Breast epithelium (tissue), 4 donors: ENCODE results near the gene SPPL2B. TPM values are rescaled to one million over a fixed set of nuclear protein-coding genes. Genes with fewer than 3 reads are reported as not detected.

Experiments
- DNase-seq, 2 donors: peaks; one replicate each; pipeline ENCODE4 v3.0.0-alpha.2; 2019; ENCODE audit warnings: low spot score in 2 of 2
- H3K27ac ChIP-seq, 2 donors: fragments of 200-600 bp; sonication (generic) in 1 of 2; one replicate each; pipeline ENCODE4 v1.5.1; 2016 to 2019; ENCODE audit warnings: mild to moderate bottlenecking in 1 of 2
- H3K27me3 ChIP-seq, 2 donors: fragments of 200-600 bp; sonication (generic) in 1 of 2; one replicate each; pipeline versions ENCODE4 v1.5.1 to v1.6.0; 2017 to 2019; ENCODE audit warnings: control low read depth in 1 of 2, mild to moderate bottlenecking in 1 of 2
- H3K36me3 ChIP-seq: fragments of 200-600 bp; one replicate; pipeline ENCODE4 v1.5.1; 2019
- H3K4me1 ChIP-seq, 2 donors: fragments of 200-600 bp; sonication (generic); one replicate each; pipeline ENCODE4 v1.5.1; 2016 to 2019; ENCODE audit warnings: control low read depth in 1 of 2
- H3K4me3 ChIP-seq, 3 donors: fragments of 200-600 bp; sonication (generic); 1 replicate in 2 of 3; 2 replicates in 1 of 3; pipeline ENCODE4 v1.5.1; 2016 to 2019; ENCODE audit warnings: mild to moderate bottlenecking in 3 of 3, moderate library complexity in 2 of 3
- H3K9me3 ChIP-seq, 2 donors: fragments of 200-600 bp; sonication (generic) in 1 of 2; one replicate each; pipeline ENCODE4 v1.5.1; 2016 to 2019; ENCODE audit warnings: control low read depth in 1 of 2
- POLR2A ChIP-seq: fragments of 450-650 bp; IDR thresholded peaks from one replicate; pipeline ENCODE4 v1.6.1; 2016; ENCODE audit warnings: antibody characterized with exemption, mild to moderate bottlenecking, moderate library complexity
- POLR2AphosphoS5 ChIP-seq, 3 donors: sonication (generic); formaldehyde crosslinking; IDR thresholded peaks; one replicate each; pipeline ENCODE4 v1.6.1; 2017; ENCODE audit warnings: antibody characterized with exemption in 3 of 3
- intact Hi-C: fragments of 100-400 bp; cut with DNase I; formaldehyde crosslinking; loops from one replicate; pipeline ENCODE4 v1.15.1; 2023; ENCODE audit warnings: low total_unique reads
- total RNA-seq, 3 donors: library from RNA; depleted of rRNA; stranded (reverse); fragments of >200 nt; gene quantifications; one replicate each; pipeline ENCODE4 v1.1.0, GENCODE V29; 2016
- TF ChIP-seq, protein P1 (sequence below), 3 donors: fragments of 450-650 bp; IDR thresholded peaks; one replicate each; pipeline ENCODE4 v1.5.1; 2016 to 2017; ENCODE audit warnings: antibody characterized with exemption in 3 of 3, mild to moderate bottlenecking in 3 of 3, moderate library complexity in 3 of 3

The SPPL2B gene
- total RNA-seq, 3 donors from 2014 or later: 23.5 to 61.2 (median 49.8) TPM

DNA sequence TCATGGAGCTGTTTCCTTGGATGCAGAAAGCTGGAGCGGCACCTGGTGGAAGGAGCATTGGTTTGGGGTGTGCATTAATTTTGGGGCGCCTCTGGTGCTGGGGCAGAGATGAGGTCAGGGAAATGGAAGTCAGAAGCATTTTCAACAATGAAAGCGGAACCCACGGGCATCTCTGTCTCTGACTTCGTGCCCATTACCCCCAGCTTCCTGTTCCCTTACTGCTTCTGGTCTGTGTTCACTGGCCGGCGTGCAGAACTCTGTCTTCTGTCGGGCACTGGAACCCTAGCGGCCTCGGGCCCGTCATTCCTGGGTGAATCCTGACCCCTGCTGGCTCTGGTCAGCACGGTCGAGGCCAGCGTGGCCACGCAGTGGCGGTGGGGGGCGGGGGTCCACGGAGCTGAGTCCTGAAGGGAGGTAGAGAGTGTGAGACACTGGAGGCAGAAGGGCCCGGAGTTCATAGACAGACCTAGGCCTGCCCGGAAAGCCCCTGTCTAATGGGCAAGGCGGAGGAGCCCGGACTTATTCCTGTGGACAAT lies 12.6 kb upstream of the SPPL2B start:
- DNase-seq: no peak
- Histone ChIP-seq H3K4me3 (no peak overlapping the region), H3K4me1 (no peaks in the 10 kb centered on the region), H3K27ac (no peak overlapping the region), H3K27me3 (peaks cover 9 to 17% of the 10 kb centered on the region in 2 donors), H3K36me3 (no peaks in the 10 kb centered on the region), H3K9me3 (peaks cover 14 to 19% of the 10 kb centered on the region in 2 donors)
- TF ChIP-seq, protein P1, sequence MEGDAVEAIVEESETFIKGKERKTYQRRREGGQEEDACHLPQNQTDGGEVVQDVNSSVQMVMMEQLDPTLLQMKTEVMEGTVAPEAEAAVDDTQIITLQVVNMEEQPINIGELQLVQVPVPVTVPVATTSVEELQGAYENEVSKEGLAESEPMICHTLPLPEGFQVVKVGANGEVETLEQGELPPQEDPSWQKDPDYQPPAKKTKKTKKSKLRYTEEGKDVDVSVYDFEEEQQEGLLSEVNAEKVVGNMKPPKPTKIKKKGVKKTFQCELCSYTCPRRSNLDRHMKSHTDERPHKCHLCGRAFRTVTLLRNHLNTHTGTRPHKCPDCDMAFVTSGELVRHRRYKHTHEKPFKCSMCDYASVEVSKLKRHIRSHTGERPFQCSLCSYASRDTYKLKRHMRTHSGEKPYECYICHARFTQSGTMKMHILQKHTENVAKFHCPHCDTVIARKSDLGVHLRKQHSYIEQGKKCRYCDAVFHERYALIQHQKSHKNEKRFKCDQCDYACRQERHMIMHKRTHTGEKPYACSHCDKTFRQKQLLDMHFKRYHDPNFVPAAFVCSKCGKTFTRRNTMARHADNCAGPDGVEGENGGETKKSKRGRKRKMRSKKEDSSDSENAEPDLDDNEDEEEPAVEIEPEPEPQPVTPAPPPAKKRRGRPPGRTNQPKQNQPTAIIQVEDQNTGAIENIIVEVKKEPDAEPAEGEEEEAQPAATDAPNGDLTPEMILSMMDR (IDR thresholded peaks at IDR 0.05): no peak
- TF ChIP-seq POLR2A: no peak
- TF ChIP-seq POLR2AphosphoS5 (IDR thresholded peaks at IDR 0.05): no peak
- intact Hi-C loops: no loop called here

GRCh38 chr19:2317300-2317699 lies 11.2 kb upstream of the SPPL2B start:
- TF ChIP-seq POLR2AphosphoS5 (IDR thresholded peaks at IDR 0.05) (no peak), POLR2A (no peak)
- TF ChIP-seq, protein P1 (IDR thresholded peaks at IDR 0.05): no peak
- no peaks in the 10 kb centered on the region for H3K4me1 ChIP-seq
- H3K27ac ChIP-seq: no peak overlapping the region
- H3K4me3 ChIP-seq: no peak overlapping the region
- peaks cover 9 to 13% of the 10 kb centered on the region in 2 donors for H3K27me3 ChIP-seq
- intact Hi-C loops: no loop called here
- no peaks in the 10 kb centered on the region for H3K36me3 ChIP-seq
- no peak for DNase-seq
- peaks cover 14 to 19% of the 10 kb centered on the region in 2 donors for H3K9me3 ChIP-seq

DNA sequence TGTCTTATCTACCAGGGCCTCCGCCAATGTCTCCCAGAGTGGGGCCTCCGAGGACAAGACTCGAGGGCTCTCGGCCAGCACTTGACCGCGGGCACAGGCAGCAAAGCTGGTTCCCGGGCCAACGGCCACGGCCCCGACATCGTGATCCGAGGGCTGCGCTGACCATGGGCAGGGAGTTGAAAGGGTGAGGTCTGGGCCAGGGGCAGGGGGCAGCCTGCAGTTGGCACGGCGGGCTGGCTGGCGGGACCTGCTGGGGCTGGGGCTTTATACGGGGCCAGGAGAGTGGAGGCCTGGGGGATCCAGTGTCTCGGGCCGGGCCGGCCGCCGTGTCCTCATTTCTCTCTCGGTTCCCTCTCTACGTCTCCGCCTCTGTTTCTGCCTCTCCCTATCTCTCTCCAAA lies 10.7 kb upstream of the SPPL2B start:
- Histone ChIP-seq H3K9me3 (peaks cover 14 to 19% of the 10 kb centered on the region in 2 donors), H3K27ac (no peak overlapping the region), H3K4me3 (no peak overlapping the region), H3K27me3 (peaks cover 5 to 9% of the 10 kb centered on the region in 2 donors), H3K36me3 (no peaks in the 10 kb centered on the region), H3K4me1 (no peaks in the 10 kb centered on the region)
- no peak for DNase-seq
- intact Hi-C loops: no loop called here
- TF ChIP-seq, protein P1 (IDR thresholded peaks at IDR 0.05): no peak
- TF ChIP-seq POLR2A (no peak), POLR2AphosphoS5 (IDR thresholded peaks at IDR 0.05) (no peak)

DNA sequence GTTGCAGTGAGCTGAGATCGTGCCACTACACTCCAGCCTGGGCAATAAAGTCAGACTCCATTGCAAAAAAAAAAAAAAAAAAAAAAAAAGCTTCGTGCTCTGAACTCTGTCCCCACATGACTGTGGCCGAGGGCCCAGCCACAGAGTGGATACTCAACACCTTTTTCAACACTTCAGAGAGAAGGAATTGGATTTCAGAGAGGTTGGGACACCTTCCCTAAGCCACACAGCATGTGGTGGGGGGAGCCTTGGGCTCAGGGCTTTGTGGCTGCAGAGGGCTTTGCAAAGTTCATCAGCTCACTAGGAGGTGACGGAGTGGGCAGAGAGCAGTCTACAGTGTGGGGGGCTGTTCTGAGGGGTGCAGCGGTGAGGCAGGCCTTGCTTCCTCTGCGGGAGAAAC lies 9.6 kb upstream of the SPPL2B start:
- H3K27me3 ChIP-seq: no peaks in the 10 kb centered on the region
- no peak for DNase-seq
- H3K27ac ChIP-seq: no peak overlapping the region
- H3K9me3 ChIP-seq: peaks cover 14 to 19% of the 10 kb centered on the region in 2 donors
- TF ChIP-seq POLR2A (no peak), POLR2AphosphoS5 (IDR thresholded peaks at IDR 0.05) (no peak)
- TF ChIP-seq, protein P1 (IDR thresholded peaks at IDR 0.05): no peak
- H3K4me3 ChIP-seq: no peak overlapping the region
- intact Hi-C loops: no loop called here
- H3K4me1 ChIP-seq: no peaks in the 10 kb centered on the region
- H3K36me3 ChIP-seq: no peaks in the 10 kb centered on the region

- DNase-seq: no peak
- intact Hi-C loops: no loop called here
- Histone ChIP-seq H3K27ac (no peak overlapping the region), H3K9me3 (peaks cover 12 to 15% of the 10 kb centered on the region in 2 donors), H3K4me1 (no peaks in the 10 kb centered on the region), H3K27me3 (no peaks in the 10 kb centered on the region), H3K36me3 (no peaks in the 10 kb centered on the region), H3K4me3 (no peak overlapping the region)
- TF ChIP-seq POLR2AphosphoS5 (IDR thresholded peaks at IDR 0.05) (no peak), POLR2A (no peak)
- TF ChIP-seq, protein P1 (IDR thresholded peaks at IDR 0.05): no peak
Observed at GRCh38 chr19:2319551-2319950, 8.9 kb upstream of the SPPL2B start.
